ENCODE results near the gene TEC.

Gene TEC

DNA sequence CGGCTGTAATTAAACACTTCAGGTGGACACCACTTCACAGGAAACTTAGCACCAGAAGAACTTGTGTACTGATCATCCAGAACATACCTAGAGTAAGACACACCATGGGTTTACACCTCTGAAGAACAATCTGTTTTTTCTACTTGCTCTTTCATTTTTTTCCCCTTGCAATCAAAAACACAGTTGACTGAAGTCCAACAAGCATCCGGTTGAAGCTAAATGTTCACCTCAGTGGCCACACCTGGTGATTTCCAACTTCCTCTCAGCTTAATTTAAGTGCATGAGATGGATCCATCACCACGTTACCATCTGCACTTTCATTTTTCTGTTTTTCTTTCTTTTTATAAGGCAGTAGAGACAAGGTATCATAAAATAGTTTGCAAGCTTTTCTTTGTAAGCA, 130.7 kb downstream of the TEC start:
- no peak for DNase-seq (ENCODE audit: low spot score)
- TF ChIP-seq, protein P1, sequence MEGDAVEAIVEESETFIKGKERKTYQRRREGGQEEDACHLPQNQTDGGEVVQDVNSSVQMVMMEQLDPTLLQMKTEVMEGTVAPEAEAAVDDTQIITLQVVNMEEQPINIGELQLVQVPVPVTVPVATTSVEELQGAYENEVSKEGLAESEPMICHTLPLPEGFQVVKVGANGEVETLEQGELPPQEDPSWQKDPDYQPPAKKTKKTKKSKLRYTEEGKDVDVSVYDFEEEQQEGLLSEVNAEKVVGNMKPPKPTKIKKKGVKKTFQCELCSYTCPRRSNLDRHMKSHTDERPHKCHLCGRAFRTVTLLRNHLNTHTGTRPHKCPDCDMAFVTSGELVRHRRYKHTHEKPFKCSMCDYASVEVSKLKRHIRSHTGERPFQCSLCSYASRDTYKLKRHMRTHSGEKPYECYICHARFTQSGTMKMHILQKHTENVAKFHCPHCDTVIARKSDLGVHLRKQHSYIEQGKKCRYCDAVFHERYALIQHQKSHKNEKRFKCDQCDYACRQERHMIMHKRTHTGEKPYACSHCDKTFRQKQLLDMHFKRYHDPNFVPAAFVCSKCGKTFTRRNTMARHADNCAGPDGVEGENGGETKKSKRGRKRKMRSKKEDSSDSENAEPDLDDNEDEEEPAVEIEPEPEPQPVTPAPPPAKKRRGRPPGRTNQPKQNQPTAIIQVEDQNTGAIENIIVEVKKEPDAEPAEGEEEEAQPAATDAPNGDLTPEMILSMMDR (conservative IDR thresholded peaks at IDR 0.05; ENCODE audit: low read depth) = no peak
- ChIA-PET POLR2A (ENCODE audit: low non-redundant PET) (no interaction called here), CTCF (interaction anchor here (0.5 kb wide), 1 partner anchor 438 kb away, joined by 3 read pairs; no protein-coding TSS in a partner anchor)
- no peak overlapping the region for H3K27ac ChIP-seq

DNA sequence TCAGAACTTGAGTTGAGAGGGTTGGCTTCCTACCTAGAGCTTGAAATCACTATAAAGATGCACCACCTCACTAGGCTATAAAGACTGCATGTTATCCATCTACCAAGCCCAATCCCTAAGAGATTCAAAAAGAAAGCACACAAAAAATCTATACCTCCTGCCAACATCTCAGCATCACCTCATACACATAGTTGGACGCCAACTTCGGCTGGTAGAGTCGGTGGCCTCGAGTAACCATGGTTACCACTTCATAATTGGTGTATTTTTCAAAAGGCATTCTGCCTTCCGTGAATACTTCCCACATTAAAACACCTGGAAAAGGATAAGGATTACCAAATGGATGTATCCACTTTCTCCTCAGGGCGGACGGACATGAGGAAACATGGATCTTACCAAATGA, 131.1 kb downstream of the TEC start:
- POLR2A ChIA-PET (ENCODE audit: low non-redundant PET) = no interaction called here
- CTCF ChIA-PET = interaction anchor here (0.6 kb wide), 1 partner anchor 205 kb away, joined by 3 read pairs; no protein-coding TSS in a partner anchor
- DNase-seq (ENCODE audit: low spot score) = no peak
- H3K27ac ChIP-seq = no peak overlapping the region
- TF ChIP-seq, protein P1 (conservative IDR thresholded peaks at IDR 0.05; ENCODE audit: low read depth) = no peak

DNA sequence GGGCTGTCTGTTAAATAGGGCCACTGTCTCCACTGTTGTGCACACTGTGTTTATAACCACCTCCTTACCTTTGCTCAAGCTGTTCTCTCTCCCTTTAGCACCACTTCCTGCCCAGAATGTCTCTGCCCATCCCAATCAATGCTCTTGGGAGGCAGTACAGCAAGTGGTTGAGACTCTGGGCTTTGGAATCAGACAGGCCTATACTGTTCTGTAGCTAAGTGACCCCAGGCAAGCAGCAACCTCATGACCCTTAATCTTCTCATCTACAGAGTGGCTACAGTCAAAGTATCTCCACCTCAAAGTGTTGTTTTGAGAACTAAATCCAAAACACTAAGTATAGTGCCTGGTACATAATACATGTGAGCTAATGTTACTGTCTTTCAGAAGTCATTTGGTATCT, 131.8 kb downstream of the TEC start:
- ChIA-PET CTCF (interaction anchor here (0.6 kb wide), 1 partner anchor 204 kb away, joined by 3 read pairs; no protein-coding TSS in a partner anchor), POLR2A (ENCODE audit: low non-redundant PET) (no interaction called here)
- H3K27ac ChIP-seq = no peak overlapping the region
- TF ChIP-seq, protein P1 (conservative IDR thresholded peaks at IDR 0.05; ENCODE audit: low read depth) = no peak
- no peak for DNase-seq (ENCODE audit: low spot score)

DNA sequence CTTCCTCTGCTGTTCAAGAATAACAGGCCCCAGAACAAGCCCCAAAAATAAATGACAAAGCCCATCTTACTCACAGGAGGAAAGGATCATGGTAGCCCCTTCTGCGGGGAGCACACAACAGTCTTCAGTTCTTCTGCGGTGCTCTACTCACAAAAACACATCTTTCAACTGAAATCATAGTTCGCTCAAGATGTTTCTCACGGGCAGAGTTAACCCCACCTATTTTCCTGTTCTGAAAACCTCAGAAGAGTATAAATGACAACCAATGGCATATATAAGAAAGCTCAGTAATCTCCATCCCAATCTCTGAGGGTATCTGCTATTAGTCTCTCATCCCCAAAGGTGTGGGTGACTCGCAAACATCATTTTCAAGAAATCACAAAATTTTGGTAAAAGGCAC, 135.6 kb downstream of the TEC start, which contains the start of gene TXK:
Gene TXK, minus strand, starts transcription at position 170 of the 400 bp plus-strand sequence. Its CDS starts 80 bp downstream, at position 90.
- TF ChIP-seq, protein P1 (conservative IDR thresholded peaks at IDR 0.05; ENCODE audit: low read depth) = no peak
- DNase-seq (ENCODE audit: low spot score) = no peak
- H3K27ac ChIP-seq = no peak within 1 kb of the TSS
- ChIA-PET CTCF (interaction anchor here (0.6 kb wide), 1 partner anchor 429 kb away, joined by 7 read pairs; no protein-coding TSS in a partner anchor), POLR2A (ENCODE audit: low non-redundant PET) (no interaction called here)

DNA sequence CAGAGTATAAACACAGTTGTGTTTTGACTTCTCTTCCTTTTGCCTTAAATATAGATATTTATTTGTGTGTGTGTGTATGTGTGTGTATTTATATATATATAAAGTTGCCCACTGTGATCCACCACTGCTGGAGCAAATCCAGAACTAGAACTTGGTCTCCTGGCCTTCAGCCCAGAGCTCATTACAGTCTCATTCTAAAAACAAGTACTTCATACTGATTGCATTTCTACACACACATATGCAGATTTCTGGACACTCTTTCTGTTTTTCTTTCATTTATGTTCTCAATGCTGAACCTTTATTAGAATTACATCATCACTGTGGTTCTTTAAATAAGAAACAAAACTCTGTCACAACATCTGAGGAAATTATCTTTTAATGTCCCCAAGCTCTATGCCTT, 136.0 kb downstream of the TEC start:
- POLR2A ChIA-PET (ENCODE audit: low non-redundant PET) = no interaction called here
- TF ChIP-seq, protein P1 (conservative IDR thresholded peaks at IDR 0.05; ENCODE audit: low read depth) = no peak
- no peak for DNase-seq (ENCODE audit: low spot score)
- no peak overlapping the region for H3K27ac ChIP-seq
- CTCF ChIA-PET = interaction anchor here (0.6 kb wide), 2 partner anchors 184 to 428 kb away, joined by 3 to 7 read pairs; no protein-coding TSS in a partner anchor

DNA sequence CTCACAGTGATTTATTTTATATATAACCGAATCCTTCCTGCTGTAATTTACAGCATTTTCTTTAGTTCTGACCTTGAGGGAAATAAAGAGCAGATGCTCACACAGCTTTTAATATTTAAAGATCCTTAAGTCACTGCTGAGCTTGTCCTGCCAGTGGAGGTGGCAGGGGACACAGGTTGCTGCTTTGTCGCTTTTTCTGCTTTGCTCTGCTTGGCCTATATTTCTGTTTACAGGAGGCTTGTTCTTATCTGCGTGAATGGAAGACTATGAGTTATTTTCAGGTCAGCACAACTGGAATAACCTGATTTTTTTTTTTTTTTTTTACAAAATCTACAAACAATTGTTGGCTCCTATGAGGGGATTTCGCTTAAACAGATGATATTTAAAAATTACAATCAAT, 137.9 kb downstream of the TEC start:
- no peak for DNase-seq (ENCODE audit: low spot score)
- CTCF ChIA-PET = no interaction called here
- TF ChIP-seq, protein P1 (conservative IDR thresholded peaks at IDR 0.05; ENCODE audit: low read depth) = no peak
- H3K27ac ChIP-seq = no peak overlapping the region
- POLR2A ChIA-PET (ENCODE audit: low non-redundant PET) = no interaction called here

Measured in RWPE1 (cell line).